HG02981 (cell line): ENCODE measurements around the gene RTEL1.
A peak's percentile ranks its signal among the peaks of the same experiment; 100 is the strongest.
"Not testable (repeated sequence)": the region's sequence is repeated elsewhere in the genome, so short reads cannot be mapped to it uniquely, and the experiment has no call there.

ENCODE experiments used
- ATAC-seq: cut with Tn5 transposase; IDR thresholded peaks from one replicate; pipeline ENCODE4 v1.9.1; 2021; ENCODE audit warnings: mild to moderate bottlenecking, moderate library complexity; ENCODE audit not compliant: unreplicated experiment

The RTEL1 gene

GRCh38 chr20:63651942-63652191, 6.2 kb upstream of the RTEL1 start:
- ATAC-seq = no peak

GRCh38 chr20:63652192-63652980, 5.7 kb upstream of the RTEL1 start:
- no peak for ATAC-seq

- ATAC-seq = no peak
These were observed 4.8 kb upstream of the RTEL1 start, which contains the start of gene STMN3 for GRCh38 chr20:63653041-63653973. TSS of gene STMN3 (minus strand) at chr20:63653424. CDS start at chr20:63653345, 79 bp downstream.

- no peak for ATAC-seq
These were observed 4.0 kb upstream of the RTEL1 start for GRCh38 chr20:63653974-63654668.

- ATAC-seq = no peak
These were observed 2.9 kb upstream of the RTEL1 start for GRCh38 chr20:63655249-63655648.

- ATAC-seq = no peak
These were observed 1.7 kb upstream of the RTEL1 start for GRCh38 chr20:63656451-63656850.

- ATAC-seq = peak; percentile 2
These were observed 714 bp upstream of the RTEL1 start for GRCh38 chr20:63657260-63657936.

- peak; percentile 20 for ATAC-seq
These were observed 656 bp downstream of the RTEL1 start for GRCh38 chr20:63658749-63659187.

GRCh38 chr20:63659370-63659769, 1.3 kb downstream of the RTEL1 start:
- no peak for ATAC-seq

GRCh38 chr20:63660174-63660573, 2.1 kb downstream of the RTEL1 start:
- not testable (repeated sequence) for ATAC-seq

- no peak for ATAC-seq
These were observed 2.5 kb downstream of the RTEL1 start for GRCh38 chr20:63660622-63661021.

GRCh38 chr20:63661108-63661507, 3.0 kb downstream of the RTEL1 start:
- ATAC-seq = no peak

- no peak for ATAC-seq
These were observed 4.1 kb downstream of the RTEL1 start for GRCh38 chr20:63661959-63662812.

- no peak for ATAC-seq
These were observed 4.7 kb downstream of the RTEL1 start for GRCh38 chr20:63662813-63663189.

GRCh38 chr20:63663332-63664066, 5.4 kb downstream of the RTEL1 start:
- ATAC-seq = no peak

GRCh38 chr20:63664143-63664851, 6.2 kb downstream of the RTEL1 start:
- no peak for ATAC-seq

GRCh38 chr20:63664861-63665594, 6.9 kb downstream of the RTEL1 start:
- ATAC-seq = no peak

- no peak for ATAC-seq
These were observed 7.6 kb downstream of the RTEL1 start for GRCh38 chr20:63665708-63666107.
